GM12892 (cell line): ENCODE measurements around the gene TAS2R60.

Source experiments
- DNase-seq: peaks from one replicate; pipeline ENCODE4 v3.0.0; 2011; ENCODE audit not compliant: insufficient read length
- FAIRE-seq: peaks from 2 replicates; lab custom pipeline; 2011; peaks lifted over from hg19 to GRCh38; lab: Jason Lieb, UNC
- POLR2A ChIP-seq: IDR thresholded peaks from 2 replicates; pipeline ENCODE4 v1.6.1; 2011; ENCODE audit warnings: low read depth, low read length, control low read depth
- POLR2AphosphoS5 ChIP-seq: IDR thresholded peaks from 2 replicates; pipeline ENCODE4 v1.6.1; 2011; ENCODE audit warnings: low read depth, low read length, control low read depth
- TAF1 ChIP-seq: IDR thresholded peaks from 2 replicates; pipeline ENCODE4 v1.6.1; 2011; ENCODE audit warnings: low read depth, mild to moderate bottlenecking, control low read depth, low read length, borderline replicate concordance

The TAS2R60 gene

DNA sequence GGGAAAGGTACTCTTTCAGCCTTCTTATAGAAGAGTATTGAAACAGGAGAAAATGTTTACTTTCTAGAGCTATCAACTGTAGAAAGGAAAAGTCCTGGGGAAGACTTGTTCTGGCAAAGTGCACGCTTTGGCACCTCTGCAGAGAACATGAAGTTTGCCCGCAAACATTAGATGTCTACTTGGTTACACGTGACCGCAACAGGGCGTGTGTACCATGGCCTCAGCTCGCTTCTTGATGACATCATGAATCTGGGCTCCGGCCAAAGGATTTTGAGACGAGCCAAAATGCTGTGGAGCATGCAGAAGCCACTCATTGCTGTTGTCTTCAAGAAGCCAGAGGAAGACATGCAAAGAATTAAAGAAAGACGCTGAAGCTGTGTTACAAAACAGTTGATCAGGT lies 8.6 kb upstream of the TAS2R60 start:
- DNase-seq: no peak
- no peak for TF ChIP-seq POLR2AphosphoS5
- TF ChIP-seq TAF1: no peak
- TF ChIP-seq POLR2A: no peak
- no peak for FAIRE-seq

DNA sequence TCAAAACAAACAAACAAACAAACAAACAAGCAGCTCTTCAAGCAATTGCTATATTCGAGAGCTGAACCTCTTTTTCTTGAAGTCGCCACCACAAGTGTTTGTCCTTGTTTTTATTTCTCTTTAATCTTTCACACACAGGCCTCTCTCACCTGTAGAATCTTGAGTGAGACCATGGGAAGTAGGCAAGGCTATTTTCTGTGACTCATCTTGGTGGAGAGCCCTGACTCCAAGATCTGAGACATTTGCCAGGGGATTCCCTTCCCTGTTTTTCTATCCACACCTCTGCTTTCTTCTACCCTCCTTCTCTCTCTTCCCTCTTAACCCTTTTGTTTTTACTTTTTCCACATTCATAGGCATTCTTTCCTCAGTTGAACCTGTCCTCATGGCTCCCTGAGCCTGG lies 8.0 kb upstream of the TAS2R60 start:
- TF ChIP-seq POLR2A: no peak
- TF ChIP-seq TAF1: no peak
- no peak for TF ChIP-seq POLR2AphosphoS5
- DNase-seq: no peak
- no peak for FAIRE-seq

DNA sequence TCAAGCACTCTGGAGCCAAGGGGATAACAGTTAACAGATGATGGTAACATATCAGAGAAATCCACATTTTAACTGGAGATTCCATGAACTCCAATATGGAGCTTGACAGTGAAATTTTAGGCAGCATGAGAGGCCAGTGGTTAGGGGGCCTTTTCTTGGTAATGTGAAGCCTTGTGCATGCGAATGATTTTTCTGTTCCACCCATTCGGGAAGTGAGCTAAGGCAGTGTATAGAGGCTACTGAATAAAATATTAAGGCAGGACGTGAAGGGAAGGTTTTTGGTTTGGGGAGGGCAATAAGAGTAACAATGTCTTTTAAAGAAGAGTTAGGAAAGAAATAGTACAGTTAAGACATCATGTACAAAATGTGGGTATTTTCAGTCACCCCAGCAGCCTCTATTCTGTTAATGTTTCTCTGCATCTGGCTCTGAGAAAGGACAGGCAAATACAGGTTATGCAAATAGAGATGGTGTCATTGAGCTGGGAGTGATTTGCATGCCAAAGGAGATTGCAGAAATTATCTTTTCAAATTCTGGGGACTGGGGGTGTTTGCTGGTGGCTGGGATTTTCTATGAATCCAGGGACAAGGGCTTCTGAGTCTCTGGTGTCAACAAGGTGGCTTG lies 6.8 kb upstream of the TAS2R60 start:
- no peak for TF ChIP-seq POLR2AphosphoS5
- DNase-seq: no peak
- no peak for FAIRE-seq

DNA sequence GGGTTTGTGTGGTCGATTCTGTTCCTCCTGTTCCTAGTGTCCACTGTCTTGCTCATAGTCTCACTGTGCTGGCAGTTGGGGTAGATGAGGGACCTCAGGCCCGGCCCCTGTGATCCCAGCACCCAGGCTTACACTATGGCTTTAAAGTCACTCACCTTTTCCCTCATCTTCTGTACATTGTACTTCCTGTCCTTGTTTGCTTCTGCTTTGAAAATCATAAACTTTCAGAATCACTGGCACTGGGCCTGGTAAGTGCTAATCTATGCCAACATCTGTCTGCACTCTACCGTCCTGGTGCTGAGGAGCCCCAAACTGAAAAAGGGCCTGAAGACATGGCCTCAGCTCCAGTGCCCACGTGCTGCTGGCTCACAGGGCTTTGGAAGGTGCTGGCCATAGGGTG lies 5.7 kb upstream of the TAS2R60 start:
- FAIRE-seq: no peak
- TF ChIP-seq POLR2AphosphoS5 (no peak), POLR2A (no peak), TAF1 (no peak)
- DNase-seq: no peak

DNA sequence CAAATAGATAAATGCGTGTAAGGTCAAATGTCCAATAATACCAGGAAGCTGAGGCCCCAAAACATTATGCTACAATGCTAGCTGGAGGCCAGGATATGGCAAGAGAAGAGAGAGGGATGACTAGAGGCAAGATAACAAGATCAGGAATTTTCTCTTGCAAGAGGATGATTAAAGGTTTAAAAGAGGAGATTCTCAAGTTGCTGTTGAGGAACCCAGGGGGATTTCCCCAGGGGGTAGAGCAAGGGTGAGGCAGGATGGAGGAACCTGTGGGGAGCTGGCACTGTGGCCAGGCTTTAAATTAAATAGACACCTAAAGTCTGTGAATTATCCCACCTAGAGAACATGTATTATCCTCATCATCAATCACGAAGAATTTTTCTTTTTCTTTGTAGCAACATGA lies 3.4 kb upstream of the TAS2R60 start:
- no peak for FAIRE-seq

DNA sequence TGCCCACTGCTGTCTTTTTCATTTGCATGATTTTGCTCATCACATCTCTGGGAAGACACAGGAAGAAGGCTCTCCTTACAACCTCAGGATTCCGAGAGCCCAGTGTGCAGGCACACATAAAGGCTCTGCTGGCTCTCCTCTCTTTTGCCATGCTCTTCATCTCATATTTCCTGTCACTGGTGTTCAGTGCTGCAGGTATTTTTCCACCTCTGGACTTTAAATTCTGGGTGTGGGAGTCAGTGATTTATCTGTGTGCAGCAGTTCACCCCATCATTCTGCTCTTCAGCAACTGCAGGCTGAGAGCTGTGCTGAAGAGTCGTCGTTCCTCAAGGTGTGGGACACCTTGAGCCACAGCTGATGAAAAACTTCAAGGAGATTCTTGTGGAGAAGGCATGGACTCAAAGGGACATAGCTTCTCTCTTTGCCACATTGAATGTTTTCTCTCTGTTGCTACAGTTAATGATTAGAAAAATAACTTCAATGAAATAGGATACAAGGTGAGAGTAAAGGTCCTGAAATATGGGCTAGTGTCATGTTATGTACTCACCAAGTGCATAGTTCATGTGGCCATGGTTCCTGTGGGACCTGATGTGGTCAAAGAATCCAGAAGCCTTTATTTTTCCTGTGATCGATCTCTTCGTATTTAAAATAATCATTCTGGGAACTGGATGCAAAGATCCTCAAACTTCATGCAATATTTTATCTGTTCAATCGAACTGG lies 970 bp downstream of the TAS2R60 start:
- DNase-seq (no peak), FAIRE-seq (no peak)
- TF ChIP-seq TAF1: no peak
- TF ChIP-seq POLR2A: no peak
- TF ChIP-seq POLR2AphosphoS5: no peak

More for the DNA sequence above, 3.4 kb upstream of the TAS2R60 start:
- no peak for DNase-seq
- no peak for TF ChIP-seq POLR2A
- no peak for TF ChIP-seq POLR2AphosphoS5
- TF ChIP-seq TAF1: no peak

DNA sequence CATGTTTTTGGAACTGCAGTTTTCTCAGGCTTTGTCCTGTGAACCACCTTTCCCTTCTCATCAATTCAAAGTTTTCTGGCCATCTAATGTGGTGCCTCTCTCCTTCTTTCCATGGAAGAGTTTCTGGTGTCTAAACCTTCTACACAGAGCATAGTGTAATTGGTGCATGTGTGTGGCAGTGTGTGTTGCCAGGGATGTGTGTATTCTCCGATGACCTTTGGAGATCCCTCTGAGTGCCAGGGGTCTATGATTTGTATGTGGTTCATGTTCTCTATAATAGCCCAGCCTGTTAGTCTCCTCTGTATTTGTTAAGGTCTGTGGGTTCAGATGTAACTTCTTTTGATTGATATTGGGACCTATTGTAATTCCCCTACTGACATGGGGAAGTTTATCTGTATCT lies 1.5 kb downstream of the TAS2R60 start:
- FAIRE-seq (no peak), DNase-seq (no peak)
- no peak for TF ChIP-seq POLR2A
- TF ChIP-seq TAF1: no peak
- no peak for TF ChIP-seq POLR2AphosphoS5

DNA sequence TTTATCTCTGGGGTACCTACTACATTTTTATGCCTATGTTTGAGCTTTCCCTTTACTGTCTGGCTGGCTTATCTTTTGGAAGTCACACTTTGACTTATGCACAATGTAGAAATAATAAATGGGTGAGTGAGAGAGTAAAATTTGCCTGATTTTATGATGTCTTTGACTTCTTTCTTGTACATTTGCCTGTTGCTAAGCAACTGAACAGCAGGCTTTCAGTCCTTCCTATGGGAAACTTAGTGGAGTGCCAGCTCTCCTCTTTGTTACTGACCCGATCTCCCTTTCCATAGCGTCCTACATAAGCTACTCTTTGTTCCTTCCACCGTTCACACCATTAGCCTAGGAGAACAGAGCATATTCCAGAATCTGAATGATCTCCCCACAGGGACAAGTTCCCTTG lies 4.2 kb downstream of the TAS2R60 start:
- DNase-seq (no peak), FAIRE-seq (no peak)
- TF ChIP-seq TAF1 (no peak), POLR2A (no peak), POLR2AphosphoS5 (no peak)

DNA sequence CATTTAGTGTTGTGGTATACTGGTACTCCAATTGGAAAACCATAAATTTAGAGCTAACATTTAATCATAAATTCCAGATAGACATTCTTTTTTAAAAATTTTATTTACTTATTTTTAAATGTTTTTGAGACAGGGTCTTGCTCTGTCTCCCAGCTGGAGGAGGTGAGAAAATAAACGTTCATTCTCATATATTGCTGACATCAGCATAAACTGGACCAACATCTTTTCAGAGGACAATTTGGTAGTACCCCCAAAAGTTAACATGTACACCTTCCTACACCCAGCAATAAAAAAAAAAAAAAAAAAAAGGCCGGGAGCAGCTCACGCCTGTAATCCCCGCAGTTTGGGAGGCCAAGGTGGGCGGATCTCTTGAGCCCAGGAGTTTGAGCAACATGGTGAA lies 5.2 kb downstream of the TAS2R60 start:
- no peak for FAIRE-seq
- no peak for TF ChIP-seq TAF1
- TF ChIP-seq POLR2AphosphoS5: no peak
- TF ChIP-seq POLR2A: no peak

DNA sequence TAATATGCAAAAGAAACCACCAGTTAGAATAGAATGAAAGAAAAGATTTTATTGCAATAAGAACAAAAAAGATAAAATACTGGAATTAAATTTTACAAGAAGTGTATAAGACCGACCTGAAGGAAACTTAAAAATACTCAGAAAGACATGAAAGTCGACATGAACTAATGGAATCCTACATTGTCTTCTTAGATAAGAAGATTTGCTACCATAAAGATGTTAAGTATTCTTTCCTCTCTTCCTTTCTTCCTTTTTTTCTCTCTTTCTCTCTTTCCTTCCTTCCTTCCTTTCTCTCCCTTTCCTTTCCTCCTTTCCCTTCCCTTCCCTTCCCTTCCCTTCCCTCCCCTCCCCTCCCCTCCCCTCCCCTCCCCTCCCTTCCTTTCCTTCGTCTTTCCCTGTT lies 6.5 kb downstream of the TAS2R60 start:
- TF ChIP-seq POLR2A: no peak
- no peak for DNase-seq
- FAIRE-seq: no peak

More for the DNA sequence above, 5.2 kb downstream of the TAS2R60 start:
- no peak for DNase-seq

DNA sequence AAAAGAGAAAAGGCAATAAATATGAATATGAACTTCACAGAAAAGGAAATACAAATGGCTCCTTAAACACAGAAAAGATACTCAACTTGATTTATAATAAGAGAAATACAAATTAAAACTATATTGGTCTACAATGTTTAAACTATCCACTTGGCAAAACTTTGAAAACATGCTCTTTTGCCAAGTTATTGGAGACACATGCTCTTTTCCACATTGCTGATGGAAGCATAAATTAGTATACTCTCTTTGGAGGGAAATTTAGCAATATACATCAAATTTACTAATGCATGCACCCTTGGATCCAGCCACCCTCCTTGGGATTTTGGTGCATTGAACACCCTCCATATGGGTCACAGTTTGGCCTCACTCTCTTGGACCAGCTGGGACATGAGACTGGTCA lies 7.9 kb downstream of the TAS2R60 start:
- DNase-seq: no peak
- no peak for FAIRE-seq
- TF ChIP-seq POLR2AphosphoS5 (no peak), POLR2A (no peak), TAF1 (no peak)

DNA sequence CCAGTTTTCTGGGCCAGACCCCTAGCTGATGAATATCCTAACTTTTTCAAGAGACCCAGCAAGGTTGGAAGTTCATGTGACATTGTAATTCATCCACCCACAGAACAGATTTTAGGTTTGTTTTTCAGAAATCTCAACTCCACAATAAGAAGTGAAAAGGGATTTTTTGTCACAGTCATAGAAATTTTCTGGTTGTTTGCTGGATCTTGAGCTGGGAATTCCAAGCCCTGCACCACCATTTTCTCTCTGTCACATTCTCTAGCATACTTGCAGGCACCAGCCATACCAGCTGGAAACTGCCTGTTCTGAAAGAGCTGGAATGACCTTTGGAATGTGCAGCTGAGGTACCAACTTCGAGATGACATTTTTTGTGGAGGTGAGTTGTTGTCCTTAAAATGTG lies 8.5 kb downstream of the TAS2R60 start:
- FAIRE-seq (no peak), DNase-seq (no peak)
- TF ChIP-seq TAF1 (no peak), POLR2A (no peak), POLR2AphosphoS5 (no peak)

DNA sequence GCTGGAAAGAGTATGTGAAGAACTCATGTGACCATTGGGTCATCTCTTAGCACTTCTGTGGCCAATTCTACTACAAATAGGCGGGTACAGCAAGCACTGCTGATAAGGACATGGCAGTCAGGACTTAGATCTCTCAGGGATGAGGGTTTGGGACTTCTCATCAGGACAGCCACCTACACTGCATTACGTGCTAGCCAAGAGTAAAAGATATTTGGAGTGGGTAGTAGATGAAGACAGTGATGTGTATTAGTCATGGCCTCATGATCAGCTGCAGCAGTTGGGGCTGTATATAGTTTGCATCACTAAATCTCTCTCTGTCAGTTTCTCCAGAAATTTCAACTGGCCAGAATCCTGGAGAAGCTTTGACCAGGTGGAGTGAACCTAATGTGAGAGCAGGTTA lies 9.2 kb downstream of the TAS2R60 start:
- TF ChIP-seq POLR2AphosphoS5: no peak
- TF ChIP-seq POLR2A: no peak
- no peak for TF ChIP-seq TAF1
- DNase-seq (no peak), FAIRE-seq (no peak)
